ENCODE results near the gene LIPG.

The LIPG gene

DNA sequence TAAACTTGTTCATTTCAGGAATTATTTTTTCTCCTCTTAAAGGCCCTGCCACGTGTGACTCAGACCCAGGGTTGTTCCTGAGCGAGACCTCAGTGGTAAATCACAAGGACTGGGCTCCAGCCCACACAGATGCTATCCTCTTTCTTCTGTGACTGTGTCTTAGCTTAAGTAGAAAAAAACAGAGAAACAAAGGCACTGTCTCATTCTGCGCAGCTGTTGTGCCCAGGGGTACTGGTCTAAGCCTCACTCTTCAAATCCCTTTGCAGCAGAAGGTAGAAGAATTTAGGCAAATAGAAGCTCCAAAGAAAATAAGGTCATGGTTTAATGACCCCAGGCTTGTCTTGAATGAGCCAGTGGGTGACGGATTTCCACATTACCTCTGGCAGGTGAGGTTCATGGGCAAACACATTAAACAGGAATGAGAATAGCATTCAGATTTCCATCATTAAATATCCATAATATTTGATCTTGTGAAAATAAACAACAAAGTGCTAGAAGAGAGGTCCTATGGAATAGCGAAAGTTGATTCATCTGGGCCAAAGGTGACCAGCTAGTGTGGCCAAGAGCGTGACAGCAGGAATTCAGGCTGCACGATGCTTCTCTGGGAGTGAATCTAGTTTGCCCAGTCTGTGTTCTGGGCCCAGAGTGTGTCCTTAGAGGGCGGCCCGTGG, 63.3 kb downstream of the LIPG start:
- no peak for TF ChIP-seq POLR2AphosphoS5 (IDR thresholded peaks at IDR 0.05; ENCODE audit: borderline replicate concordance, low read depth, low read length)
- no peak for TF ChIP-seq FOXP2 (optimal IDR thresholded peaks at IDR 0.05; ENCODE audit: control extremely low read depth, extremely low read length, insufficient read depth)
- TF ChIP-seq EZH2 (IDR thresholded peaks at IDR 0.05), result no peak
- H3K9ac ChIP-seq (ENCODE audit: insufficient read length), result no peak overlapping the region
- H3K36me3 ChIP-seq (ENCODE audit: insufficient read depth, low read length), result no peaks in the 10 kb centered on the region
- no peak overlapping the region for H3K27ac ChIP-seq
- no peak for DNase-seq (ENCODE audit: low read depth, low spot score)
- H3K4me3 ChIP-seq, result no peak overlapping the region
- no peaks in the 10 kb centered on the region for H3K9me3 ChIP-seq (ENCODE audit: low read depth, low read length)

- Histone ChIP-seq H3K36me3 (ENCODE audit: insufficient read depth, low read length) (no peaks in the 10 kb centered on the region), H3K4me3 (no peak overlapping the region), H3K9ac (ENCODE audit: insufficient read length) (no peak overlapping the region), H3K27ac (no peak overlapping the region), H3K9me3 (ENCODE audit: low read depth, low read length) (no peaks in the 10 kb centered on the region)
- DNase-seq (ENCODE audit: low read depth, low spot score), result no peak
- no peak for TF ChIP-seq FOXP2 (optimal IDR thresholded peaks at IDR 0.05; ENCODE audit: control extremely low read depth, extremely low read length, insufficient read depth)
- TF ChIP-seq EZH2 (IDR thresholded peaks at IDR 0.05), result no peak
- TF ChIP-seq POLR2AphosphoS5 (IDR thresholded peaks at IDR 0.05; ENCODE audit: borderline replicate concordance, low read depth, low read length), result no peak
These were observed 65.1 kb downstream of the LIPG start for GRCh38 chr18:49626842-49627467.

- Histone ChIP-seq H3K9me3 (ENCODE audit: low read depth, low read length) (no peaks in the 10 kb centered on the region), H3K27ac (no peak overlapping the region), H3K4me3 (no peak overlapping the region), H3K36me3 (ENCODE audit: insufficient read depth, low read length) (no peaks in the 10 kb centered on the region), H3K9ac (ENCODE audit: insufficient read length) (no peak overlapping the region)
- TF ChIP-seq FOXP2 (optimal IDR thresholded peaks at IDR 0.05; ENCODE audit: control extremely low read depth, extremely low read length, insufficient read depth) (no peak), EZH2 (IDR thresholded peaks at IDR 0.05) (no peak), POLR2AphosphoS5 (IDR thresholded peaks at IDR 0.05; ENCODE audit: borderline replicate concordance, low read depth, low read length) (no peak)
- no peak for DNase-seq (ENCODE audit: low read depth, low spot score)
These were observed 66.3 kb downstream of the LIPG start for GRCh38 chr18:49628119-49628518.

DNA sequence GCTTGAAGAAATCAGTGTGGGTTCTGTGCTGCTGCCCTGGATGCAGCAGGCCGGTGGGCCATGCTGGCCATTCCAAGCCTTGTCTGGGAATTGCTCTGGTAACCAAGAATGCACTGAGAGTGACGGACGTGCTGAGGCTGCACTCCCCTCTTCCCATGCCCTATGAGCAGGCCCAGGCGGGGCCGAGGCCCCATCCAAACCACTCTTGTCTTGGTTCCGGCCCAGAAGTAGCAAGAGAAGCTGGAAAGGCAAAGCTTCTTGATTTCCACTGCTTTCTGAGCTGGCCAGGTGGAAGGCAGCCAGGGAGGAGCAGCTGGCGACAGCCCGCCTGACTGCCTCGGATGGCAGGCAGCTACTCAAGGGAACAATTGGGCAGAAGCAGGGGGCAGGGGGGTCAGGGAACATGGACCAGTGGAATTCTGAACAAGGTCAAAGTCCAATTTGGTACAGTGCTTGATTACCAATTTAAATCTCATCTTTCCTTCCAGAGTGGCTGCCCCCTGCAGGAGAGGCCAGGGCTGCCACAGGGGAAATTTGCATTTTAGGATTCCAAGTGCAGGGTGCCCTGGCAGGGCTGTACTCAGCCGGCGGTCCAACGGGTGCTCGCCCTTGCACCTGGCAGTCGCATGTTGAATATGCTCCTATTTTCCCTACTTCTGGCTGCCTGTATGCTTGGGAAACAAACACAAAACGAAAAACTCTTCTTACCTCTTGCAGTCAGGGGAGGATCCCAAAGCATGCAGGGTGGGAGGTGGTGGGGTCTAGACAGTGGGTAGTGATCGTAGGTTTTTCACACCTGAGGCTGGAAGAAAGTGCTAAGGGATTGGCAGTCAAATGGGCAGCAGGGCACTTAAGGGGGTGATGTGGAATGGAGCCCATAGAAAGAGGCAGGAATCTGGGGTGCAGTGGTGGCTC, 67.3 kb downstream of the LIPG start:
- H3K9ac ChIP-seq (ENCODE audit: insufficient read length), result no peak overlapping the region
- TF ChIP-seq POLR2AphosphoS5 (IDR thresholded peaks at IDR 0.05; ENCODE audit: borderline replicate concordance, low read depth, low read length), result no peak
- no peak for TF ChIP-seq FOXP2 (optimal IDR thresholded peaks at IDR 0.05; ENCODE audit: control extremely low read depth, extremely low read length, insufficient read depth)
- no peak for TF ChIP-seq EZH2 (IDR thresholded peaks at IDR 0.05)
- H3K9me3 ChIP-seq (ENCODE audit: low read depth, low read length), result no peaks in the 10 kb centered on the region
- DNase-seq (ENCODE audit: low read depth, low spot score), result no peak
- no peaks in the 10 kb centered on the region for H3K36me3 ChIP-seq (ENCODE audit: insufficient read depth, low read length)
- no peak overlapping the region for H3K4me3 ChIP-seq
- H3K27ac ChIP-seq, result no peak overlapping the region

- no peak overlapping the region for H3K27ac ChIP-seq
- no peaks in the 10 kb centered on the region for H3K36me3 ChIP-seq (ENCODE audit: insufficient read depth, low read length)
- H3K9ac ChIP-seq (ENCODE audit: insufficient read length), result no peak overlapping the region
- TF ChIP-seq FOXP2 (optimal IDR thresholded peaks at IDR 0.05; ENCODE audit: control extremely low read depth, extremely low read length, insufficient read depth), result no peak
- TF ChIP-seq EZH2 (IDR thresholded peaks at IDR 0.05), result no peak
- no peak for TF ChIP-seq POLR2AphosphoS5 (IDR thresholded peaks at IDR 0.05; ENCODE audit: borderline replicate concordance, low read depth, low read length)
- H3K4me3 ChIP-seq, result no peak overlapping the region
- no peak for DNase-seq (ENCODE audit: low read depth, low spot score)
- H3K9me3 ChIP-seq (ENCODE audit: low read depth, low read length), result no peaks in the 10 kb centered on the region
These were observed 68.4 kb downstream of the LIPG start for GRCh38 chr18:49630246-49630699.

DNA sequence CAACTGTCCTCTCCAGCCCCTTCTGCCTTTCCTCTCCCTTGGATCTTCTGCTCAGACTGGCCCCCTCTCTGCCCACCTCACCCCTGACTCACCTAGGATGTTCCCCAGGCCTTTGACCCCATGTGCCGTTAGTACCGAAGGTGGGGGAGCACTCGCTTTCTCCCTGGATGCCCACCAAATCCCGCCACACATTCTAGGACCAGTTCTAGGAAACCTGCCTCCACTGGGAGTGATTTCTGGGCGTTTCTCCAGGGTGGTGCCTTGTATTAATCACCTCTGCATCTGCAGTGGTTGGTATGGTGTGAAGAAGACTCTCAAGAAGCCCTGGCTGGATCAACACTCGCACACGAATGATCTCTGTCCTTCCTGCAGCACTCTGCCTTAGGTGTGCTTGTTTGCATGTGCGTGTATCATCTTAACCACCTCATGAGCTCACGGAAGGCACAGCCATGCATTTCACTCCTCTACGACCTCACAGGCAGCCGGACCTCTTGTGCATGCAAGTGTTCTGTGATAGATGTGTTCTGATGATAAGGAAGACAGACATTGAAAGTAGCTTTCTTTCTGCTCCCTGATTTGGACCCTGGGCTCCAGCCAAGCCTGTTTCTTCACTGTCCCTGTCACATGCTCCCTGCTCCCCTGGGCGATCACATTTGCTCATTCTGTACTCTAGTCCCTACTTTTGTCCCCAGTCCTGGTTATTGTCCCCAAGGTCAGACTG, 69.4 kb downstream of the LIPG start:
- TF ChIP-seq POLR2AphosphoS5 (IDR thresholded peaks at IDR 0.05; ENCODE audit: borderline replicate concordance, low read depth, low read length) (no peak), EZH2 (IDR thresholded peaks at IDR 0.05) (no peak), FOXP2 (optimal IDR thresholded peaks at IDR 0.05; ENCODE audit: control extremely low read depth, extremely low read length, insufficient read depth) (no peak)
- Histone ChIP-seq H3K9me3 (ENCODE audit: low read depth, low read length) (no peaks in the 10 kb centered on the region), H3K27ac (no peak overlapping the region), H3K4me3 (no peak overlapping the region), H3K36me3 (ENCODE audit: insufficient read depth, low read length) (no peaks in the 10 kb centered on the region), H3K9ac (ENCODE audit: insufficient read length) (no peak overlapping the region)
- no peak for DNase-seq (ENCODE audit: low read depth, low spot score)

DNA sequence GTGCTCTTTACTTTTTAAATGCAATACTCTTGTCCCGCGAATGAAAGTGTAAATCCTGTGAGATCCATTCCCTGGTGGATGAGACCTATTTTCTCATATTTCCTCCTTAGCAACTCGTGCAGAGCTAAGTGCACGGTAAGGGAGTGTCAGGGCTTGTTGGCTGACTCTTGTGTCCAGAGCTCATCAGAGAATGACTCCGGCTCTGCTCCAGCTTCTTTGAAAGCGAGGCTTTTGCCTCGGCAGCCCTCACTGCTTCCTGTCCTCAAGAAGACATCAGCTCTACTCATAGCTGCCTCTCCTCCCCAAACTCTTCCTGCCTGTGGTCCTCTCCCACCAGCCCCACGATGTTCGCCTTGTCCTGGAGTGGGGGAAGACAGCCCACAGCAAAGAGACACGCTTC, 70.7 kb downstream of the LIPG start:
- H3K9me3 ChIP-seq (ENCODE audit: low read depth, low read length), result no peaks in the 10 kb centered on the region
- no peak for TF ChIP-seq EZH2 (IDR thresholded peaks at IDR 0.05)
- TF ChIP-seq FOXP2 (optimal IDR thresholded peaks at IDR 0.05; ENCODE audit: control extremely low read depth, extremely low read length, insufficient read depth), result no peak
- no peak for TF ChIP-seq POLR2AphosphoS5 (IDR thresholded peaks at IDR 0.05; ENCODE audit: borderline replicate concordance, low read depth, low read length)
- H3K27ac ChIP-seq, result no peak overlapping the region
- H3K36me3 ChIP-seq (ENCODE audit: insufficient read depth, low read length), result no peaks in the 10 kb centered on the region
- H3K4me3 ChIP-seq, result no peak overlapping the region
- DNase-seq (ENCODE audit: low read depth, low spot score), result no peak
- no peak overlapping the region for H3K9ac ChIP-seq (ENCODE audit: insufficient read length)
